Measurements from ENCODE around the gene LZTS2. TPM values are rescaled to one million over a fixed set of nuclear protein-coding genes. Genes with fewer than 3 reads are reported as not detected.
A peak's percentile ranks its signal among the peaks of the same experiment; 100 is the strongest.

LZTS2 gene
- total RNA-seq, 1 donor from 2014 or later: 35.6 TPM

GRCh38 chr10:100997360-100998182 lies 2.0 kb upstream of the LZTS2 start:
- DNase-seq: peak; percentile 76
- TF ChIP-seq, protein P1, sequence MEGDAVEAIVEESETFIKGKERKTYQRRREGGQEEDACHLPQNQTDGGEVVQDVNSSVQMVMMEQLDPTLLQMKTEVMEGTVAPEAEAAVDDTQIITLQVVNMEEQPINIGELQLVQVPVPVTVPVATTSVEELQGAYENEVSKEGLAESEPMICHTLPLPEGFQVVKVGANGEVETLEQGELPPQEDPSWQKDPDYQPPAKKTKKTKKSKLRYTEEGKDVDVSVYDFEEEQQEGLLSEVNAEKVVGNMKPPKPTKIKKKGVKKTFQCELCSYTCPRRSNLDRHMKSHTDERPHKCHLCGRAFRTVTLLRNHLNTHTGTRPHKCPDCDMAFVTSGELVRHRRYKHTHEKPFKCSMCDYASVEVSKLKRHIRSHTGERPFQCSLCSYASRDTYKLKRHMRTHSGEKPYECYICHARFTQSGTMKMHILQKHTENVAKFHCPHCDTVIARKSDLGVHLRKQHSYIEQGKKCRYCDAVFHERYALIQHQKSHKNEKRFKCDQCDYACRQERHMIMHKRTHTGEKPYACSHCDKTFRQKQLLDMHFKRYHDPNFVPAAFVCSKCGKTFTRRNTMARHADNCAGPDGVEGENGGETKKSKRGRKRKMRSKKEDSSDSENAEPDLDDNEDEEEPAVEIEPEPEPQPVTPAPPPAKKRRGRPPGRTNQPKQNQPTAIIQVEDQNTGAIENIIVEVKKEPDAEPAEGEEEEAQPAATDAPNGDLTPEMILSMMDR (IDR thresholded peaks at IDR 0.05; ENCODE audit: borderline replicate concordance): peak; percentile 89
- Histone ChIP-seq H3K4me1 (peaks cover 61% of the 10 kb centered on the region), H3K27ac (replicated peaks) (peak overlapping the region; percentile 100), H3K4me3 (peak overlapping the region; percentile 96), H3K36me3 (peaks cover 17% of the 10 kb centered on the region), H3K9me3 (replicated peaks) (no peaks in the 10 kb centered on the region), H3K27me3 (ENCODE audit: low read depth) (no peaks in the 10 kb centered on the region)
- intact Hi-C loops (cut with micrococcal nuclease): no loop called here

- H3K36me3 ChIP-seq: peaks cover 18% of the 10 kb centered on the region
- peaks cover 69% of the 10 kb centered on the region for H3K4me1 ChIP-seq
- TF ChIP-seq, protein P1 (IDR thresholded peaks at IDR 0.05; ENCODE audit: borderline replicate concordance): no peak
- intact Hi-C loops (cut with micrococcal nuclease): no loop called here
- no peaks in the 10 kb centered on the region for H3K27me3 ChIP-seq (ENCODE audit: low read depth)
- H3K9me3 ChIP-seq (replicated peaks): no peaks in the 10 kb centered on the region
- H3K27ac ChIP-seq (replicated peaks): peak overlapping the region; percentile 100
- DNase-seq: peak; percentile 84
- peak overlapping the region; percentile 96 for H3K4me3 ChIP-seq
Observed at GRCh38 chr10:100998183-100998990, 1.2 kb upstream of the LZTS2 start.

- H3K4me1 ChIP-seq: peaks cover 77% of the 10 kb centered on the region
- peak; percentile 84 for DNase-seq
- TF ChIP-seq, protein P1 (IDR thresholded peaks at IDR 0.05; ENCODE audit: borderline replicate concordance): peak; percentile 99
- intact Hi-C loops (cut with micrococcal nuclease): no loop called here
- H3K9me3 ChIP-seq (replicated peaks): no peaks in the 10 kb centered on the region
- peaks cover 18% of the 10 kb centered on the region for H3K36me3 ChIP-seq
- peak overlapping the region; percentile 100 for H3K27ac ChIP-seq (replicated peaks)
- no peaks in the 10 kb centered on the region for H3K27me3 ChIP-seq (ENCODE audit: low read depth)
- H3K4me3 ChIP-seq: peak overlapping the region; percentile 96
Observed at GRCh38 chr10:100998991-100999741, 442 bp upstream of the LZTS2 start.

DNA sequence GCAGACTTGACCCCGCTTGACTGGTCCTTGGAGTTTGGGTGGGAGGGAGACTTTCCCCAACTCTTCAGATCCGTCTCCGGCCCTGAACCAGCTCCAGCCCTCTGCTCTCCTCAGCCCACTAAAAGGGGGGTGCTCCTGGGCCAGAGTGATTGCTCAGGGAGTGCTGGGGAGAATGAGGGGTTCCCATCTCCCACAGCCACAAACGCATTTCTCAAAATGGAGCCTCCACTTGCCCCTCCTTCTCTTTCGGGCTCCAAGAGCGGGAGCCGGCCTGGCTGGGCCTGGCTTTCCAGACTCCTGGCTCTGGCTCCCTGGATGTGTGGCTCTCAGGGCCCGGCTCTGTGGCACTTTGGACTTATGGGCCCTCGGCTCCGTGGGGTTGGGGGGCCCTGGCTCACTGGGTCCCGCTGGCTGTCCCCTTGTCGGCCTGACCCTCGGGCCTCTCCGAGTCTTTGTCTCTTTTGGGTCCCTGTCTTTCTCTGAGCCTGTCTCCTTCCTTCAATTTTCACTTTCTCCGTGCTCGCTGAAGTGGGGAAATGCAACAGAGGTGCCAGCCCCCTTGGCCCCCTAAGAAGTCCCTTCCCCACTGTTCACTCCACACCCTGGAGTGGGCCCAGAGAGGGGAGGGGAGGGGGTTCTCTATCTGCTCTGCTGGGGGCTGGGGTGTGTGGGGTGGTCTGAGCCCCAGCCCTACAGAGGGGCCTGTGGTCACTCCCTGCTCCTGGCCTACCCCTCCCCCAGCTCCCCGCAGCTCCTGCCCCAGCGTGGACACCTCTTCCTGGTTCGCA lies 713 bp downstream of the LZTS2 start:
- DNase-seq: no peak

More for the DNA sequence above, 713 bp downstream of the LZTS2 start:
- Histone ChIP-seq H3K4me3 (peak overlapping the region; percentile 96), H3K36me3 (peaks cover 28% of the 10 kb centered on the region), H3K4me1 (peaks cover 89% of the 10 kb centered on the region), H3K9me3 (replicated peaks) (no peaks in the 10 kb centered on the region), H3K27me3 (ENCODE audit: low read depth) (no peaks in the 10 kb centered on the region), H3K27ac (replicated peaks) (peak overlapping the region; percentile 100)
- intact Hi-C loops (cut with micrococcal nuclease): no loop called here
- TF ChIP-seq, protein P1 (IDR thresholded peaks at IDR 0.05; ENCODE audit: borderline replicate concordance): no peak

Data from left ventricle myocardium inferior (tissue), 1 donor.